Measurements from ENCODE around the gene SLK. TPM values are rescaled to one million over a fixed set of nuclear protein-coding genes. Genes with fewer than 3 reads are reported as not detected.

The SLK gene
- total and polyA plus RNA-seq, 10 of the 15 experiments (the other 5 are each of a cell fraction or from before 2014, with no cell fraction given) = 2.5 to 24.2 (median 11.1) TPM

GRCh38 chr10:104041891-104042535 is 75.1 kb downstream of the SLK start (continued):
- TF ChIP-seq NFYA (IDR thresholded peaks at IDR 0.05; ENCODE audit: borderline replicate concordance, low read depth, low read length) (no peak), RELA (IDR thresholded peaks at IDR 0.05; ENCODE audit: borderline replicate concordance, partially characterized antibody) (no peak), ZNF592 (IDR thresholded peaks at IDR 0.05) (no peak)

- Histone ChIP-seq H3K27ac (ENCODE audit: control insufficient read depth, insufficient read depth) (no peak overlapping the region), H3K4me3 (no peak overlapping the region), H2AFZ (ENCODE audit: control insufficient read depth, low read depth, low read length) (no peak overlapping the region), H3K79me2 (ENCODE audit: control insufficient read depth, insufficient read depth, low read length) (no peaks in the 10 kb centered on the region), H3K9ac (ENCODE audit: control insufficient read depth, insufficient read depth, low read length) (no peak overlapping the region), H3K9me3 (replicated peaks; ENCODE audit: control insufficient read depth, insufficient read depth, low read length) (no peaks in the 10 kb centered on the region), H3K4me2 (ENCODE audit: control insufficient read depth, insufficient read depth) (no peak overlapping the region), H3K4me1 (ENCODE audit: control insufficient read depth, insufficient read depth, low read length) (no peaks in the 10 kb centered on the region), H4K20me1 (ENCODE audit: control insufficient read depth, insufficient read depth) (no peaks in the 10 kb centered on the region), H3K36me3 (ENCODE audit: control insufficient read depth in 2 of 2, insufficient read depth in 2 of 2, low read length in 1 of 2) (no peaks in the 10 kb centered on the region), H3K27me3 (replicated peaks in 1 of 2; ENCODE audit: control insufficient read depth in 2 of 2, insufficient read depth in 2 of 2, low read length in 1 of 2) (no peaks in the 10 kb centered on the region; a peak in 2 of 4 replicates)
- DNase-seq (ENCODE audit: low read depth, low spot score) = no peak
- no TSS peak for BruUV-seq (replicated peaks)
- intact Hi-C loops (cut with micrococcal nuclease; ENCODE audit: unreplicated experiment) = no loop called here
- in situ Hi-C loops (cut with MboI) = no loop called here
- ATAC-seq = no peak; the same call in 2 of the 3 replicates
- no peak for FAIRE-seq
- ChIA-PET RAD21 (ENCODE audit: unreplicated experiment) (no interaction called here), SMC1A (ENCODE audit: uncharacterized antibody, unreplicated experiment) (interaction anchor here (4.4 kb wide), 1 partner anchor 80 kb away, joined by 15 read pairs; the partner anchor contains the start of gene SFR1), CTCF (interaction anchor here (0.6 kb wide), 1 partner anchor 157 kb away, joined by 5 read pairs; no protein-coding TSS in a partner anchor), POLR2A (no interaction called here)
- 25% methylated on average over 8 of the region's 8 CpGs for WGBS (ENCODE audit: insufficient coverage, insufficient replicate concordance, low lambda C conversion rate, missing lambda C conversion rate)
- no peak for TF ChIP-seq RUNX3 (IDR thresholded peaks at IDR 0.05; ENCODE audit: low read length)
- no peak for TF ChIP-seq ZNF24 (IDR thresholded peaks at IDR 0.05)
- no peak for TF ChIP-seq CBFB (IDR thresholded peaks at IDR 0.05; ENCODE audit: low read depth)
- no peak for TF ChIP-seq JUND (IDR thresholded peaks at IDR 0.05; ENCODE audit: low read depth, low read length)
- TF ChIP-seq TAF1 (IDR thresholded peaks at IDR 0.05; ENCODE audit: borderline replicate concordance, low read depth, low read length) = no peak
- TF ChIP-seq KAT2A (conservative IDR thresholded peaks at IDR 0.05; ENCODE audit: control insufficient read depth, low read depth, low read length) = no peak
- no peak for TF ChIP-seq RAD21 (IDR thresholded peaks at IDR 0.05; ENCODE audit: insufficient read depth, low read depth, low read length)
- no peak for TF ChIP-seq SREBF1 (IDR thresholded peaks at IDR 0.05; ENCODE audit: low read length)
- no peak for TF ChIP-seq ELK1 (IDR thresholded peaks at IDR 0.05; ENCODE audit: low read depth, low read length)
- no peak for TF ChIP-seq SUZ12 (IDR thresholded peaks at IDR 0.05; ENCODE audit: unreplicated experiment)
- no peak for TF ChIP-seq ASH2L (IDR thresholded peaks at IDR 0.05; ENCODE audit: borderline replicate concordance, low read depth)
- no peak for TF ChIP-seq FOXM1 (IDR thresholded peaks at IDR 0.05; ENCODE audit: low read depth, low read length)
- TF ChIP-seq STAT3 (IDR thresholded peaks at IDR 0.05; ENCODE audit: low read depth, low read length) = no peak
- TF ChIP-seq IRF4 (IDR thresholded peaks at IDR 0.05; ENCODE audit: low read depth, low read length) = no peak
- TF ChIP-seq STAT1 (conservative IDR thresholded peaks at IDR 0.05) = no peak
- no peak for TF ChIP-seq NFYA (IDR thresholded peaks at IDR 0.05; ENCODE audit: borderline replicate concordance, low read depth, low read length)
- no peak for TF ChIP-seq RCOR1 (conservative IDR thresholded peaks at IDR 0.05; ENCODE audit: low read depth, low read length)
These were observed 76.4 kb downstream of the SLK start for GRCh38 chr10:104043185-104043830.

Data from GM12878 (cell line).